H7 (cell line): ENCODE results near the gene TRPC4AP. TPM values are rescaled to one million over a fixed set of nuclear protein-coding genes. Genes with fewer than 3 reads are reported as not detected.

Experiments
- DNase-seq: peaks from one replicate; pipeline ENCODE4 v3.0.0; 2012
- H3K27me3 ChIP-seq: 2 replicates; pipeline ENCODE4 v1.6.0; 2011; ENCODE audit warnings: mild to moderate bottlenecking, low read length; ENCODE audit not compliant: control insufficient read depth, insufficient read depth
- H3K36me3 ChIP-seq: replicated peaks from 2 replicates; pipeline ENCODE4 v1.5.1; 2011; ENCODE audit warnings: low read length; ENCODE audit not compliant: control insufficient read depth, insufficient read depth
- H3K4me3 ChIP-seq: 2 replicates; pipeline ENCODE4 v1.5.1; 2011; ENCODE audit warnings: low read depth, mild to moderate bottlenecking, control low read depth, low read length, moderate library complexity; ENCODE audit not compliant: insufficient read depth
- total RNA-seq: library from RNA; depleted of rRNA; stranded (reverse); fragments of >200 nt; shearing (Covaris generic); gene quantifications from 2 replicates; pipeline ENCODE4 v1.2.3, GENCODE V29; 2014

TRPC4AP gene
- total RNA-seq, 1 experiment from 2014 or later = 63.8 TPM

DNA sequence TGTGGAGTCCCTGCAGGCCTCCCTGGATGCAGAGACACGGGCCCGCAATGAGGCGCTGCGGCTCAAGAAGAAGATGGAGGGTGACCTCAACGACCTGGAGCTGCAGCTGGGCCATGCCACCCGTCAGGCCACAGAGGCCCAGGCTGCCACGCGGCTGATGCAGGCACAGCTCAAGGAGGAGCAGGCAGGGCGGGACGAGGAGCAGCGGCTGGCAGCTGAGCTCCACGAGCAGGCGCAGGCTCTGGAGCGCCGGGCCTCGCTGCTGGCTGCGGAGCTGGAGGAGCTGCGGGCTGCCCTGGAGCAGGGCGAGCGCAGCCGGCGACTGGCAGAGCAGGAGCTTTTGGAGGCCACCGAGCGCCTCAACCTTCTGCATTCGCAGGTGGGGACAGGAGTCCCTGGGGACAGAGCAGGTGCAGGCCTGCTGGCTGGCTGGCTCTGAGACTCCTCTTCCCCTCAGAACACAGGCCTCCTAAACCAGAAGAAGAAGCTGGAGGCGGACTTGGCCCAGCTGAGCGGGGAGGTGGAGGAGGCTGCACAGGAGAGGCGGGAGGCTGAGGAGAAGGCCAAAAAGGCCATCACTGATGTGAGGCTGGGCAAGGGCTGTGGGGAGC lies 92.2 kb downstream of the TRPC4AP start:
- Histone ChIP-seq H3K4me3 (no peak overlapping the region), H3K36me3 (peaks cover 47% of the 10 kb centered on the region), H3K27me3 (no peaks in the 10 kb centered on the region)
- DNase-seq = peak; percentile 44

DNA sequence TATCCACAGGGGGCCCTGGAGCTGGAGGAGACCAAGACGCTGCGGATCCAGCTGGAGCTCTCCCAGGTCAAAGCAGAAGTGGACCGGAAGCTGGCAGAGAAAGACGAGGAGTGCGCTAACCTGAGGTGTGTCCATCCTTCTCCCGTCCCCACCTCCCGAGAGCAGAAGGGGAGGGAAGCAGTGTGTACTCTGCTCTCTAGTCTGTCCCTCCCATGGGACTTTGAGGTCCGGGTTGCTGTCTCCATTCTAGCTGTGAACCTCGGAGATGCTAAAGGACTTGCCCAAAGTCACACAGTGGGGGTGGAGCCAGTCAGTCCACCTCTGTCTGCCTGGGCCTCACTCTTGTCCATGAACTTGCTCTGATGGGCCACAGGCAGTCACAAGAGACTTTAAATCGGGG lies 92.8 kb downstream of the TRPC4AP start:
- H3K27me3 ChIP-seq = no peaks in the 10 kb centered on the region
- H3K4me3 ChIP-seq = no peak overlapping the region
- DNase-seq = no peak
- H3K36me3 ChIP-seq = peaks cover 41% of the 10 kb centered on the region

DNA sequence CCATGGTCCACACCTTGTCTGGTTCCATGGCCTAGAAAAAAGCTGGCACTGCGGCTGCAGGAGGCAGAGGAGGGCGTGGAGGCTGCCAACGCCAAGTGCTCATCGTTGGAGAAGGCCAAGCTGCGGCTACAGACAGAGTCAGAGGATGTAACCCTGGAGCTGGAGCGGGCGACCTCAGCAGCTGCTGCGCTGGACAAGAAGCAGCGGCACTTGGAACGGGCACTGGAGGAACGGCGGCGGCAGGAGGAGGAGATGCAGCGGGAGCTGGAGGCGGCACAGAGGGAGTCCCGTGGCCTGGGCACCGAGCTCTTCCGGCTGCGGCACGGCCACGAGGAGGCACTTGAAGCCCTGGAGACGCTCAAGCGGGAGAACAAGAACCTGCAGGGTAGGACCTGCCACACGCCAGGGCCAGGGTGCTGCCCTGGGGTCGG lies 93.6 kb downstream of the TRPC4AP start:
- H3K4me3 ChIP-seq = no peak overlapping the region
- peaks cover 34% of the 10 kb centered on the region for H3K36me3 ChIP-seq
- no peaks in the 10 kb centered on the region for H3K27me3 ChIP-seq
- peak; percentile 32 for DNase-seq

- no peak overlapping the region for H3K4me3 ChIP-seq
- no peaks in the 10 kb centered on the region for H3K27me3 ChIP-seq
- peak; percentile 86 for DNase-seq
- peaks cover 29% of the 10 kb centered on the region for H3K36me3 ChIP-seq
Measured at GRCh38 chr20:34998331-34998950, 94.2 kb downstream of the TRPC4AP start.

GRCh38 chr20:34997774-34998173 lies 94.8 kb downstream of the TRPC4AP start:
- peak; percentile 31 for DNase-seq
- H3K27me3 ChIP-seq = no peaks in the 10 kb centered on the region
- no peak overlapping the region for H3K4me3 ChIP-seq
- peaks cover 23% of the 10 kb centered on the region for H3K36me3 ChIP-seq

DNA sequence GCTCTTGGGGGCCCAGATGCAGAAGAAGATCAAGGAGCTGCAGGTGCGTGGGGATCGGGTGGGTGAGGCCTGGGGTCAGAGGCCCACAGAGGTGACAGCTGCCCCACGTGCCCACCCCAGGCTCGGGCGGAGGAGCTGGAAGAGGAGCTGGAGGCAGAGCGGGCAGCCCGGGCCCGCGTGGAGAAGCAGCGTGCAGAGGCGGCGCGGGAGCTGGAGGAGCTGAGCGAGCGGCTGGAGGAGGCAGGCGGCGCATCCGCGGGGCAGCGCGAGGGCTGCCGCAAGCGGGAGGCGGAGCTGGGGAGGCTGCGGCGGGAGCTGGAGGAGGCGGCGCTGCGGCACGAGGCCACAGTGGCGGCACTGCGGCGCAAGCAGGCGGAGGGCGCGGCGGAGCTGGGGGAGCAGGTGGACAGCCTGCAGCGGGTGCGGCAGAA lies 95.5 kb downstream of the TRPC4AP start:
- peak; percentile 59 for DNase-seq
- Histone ChIP-seq H3K27me3 (no peaks in the 10 kb centered on the region), H3K4me3 (no peak overlapping the region), H3K36me3 (peaks cover 20% of the 10 kb centered on the region)

DNA sequence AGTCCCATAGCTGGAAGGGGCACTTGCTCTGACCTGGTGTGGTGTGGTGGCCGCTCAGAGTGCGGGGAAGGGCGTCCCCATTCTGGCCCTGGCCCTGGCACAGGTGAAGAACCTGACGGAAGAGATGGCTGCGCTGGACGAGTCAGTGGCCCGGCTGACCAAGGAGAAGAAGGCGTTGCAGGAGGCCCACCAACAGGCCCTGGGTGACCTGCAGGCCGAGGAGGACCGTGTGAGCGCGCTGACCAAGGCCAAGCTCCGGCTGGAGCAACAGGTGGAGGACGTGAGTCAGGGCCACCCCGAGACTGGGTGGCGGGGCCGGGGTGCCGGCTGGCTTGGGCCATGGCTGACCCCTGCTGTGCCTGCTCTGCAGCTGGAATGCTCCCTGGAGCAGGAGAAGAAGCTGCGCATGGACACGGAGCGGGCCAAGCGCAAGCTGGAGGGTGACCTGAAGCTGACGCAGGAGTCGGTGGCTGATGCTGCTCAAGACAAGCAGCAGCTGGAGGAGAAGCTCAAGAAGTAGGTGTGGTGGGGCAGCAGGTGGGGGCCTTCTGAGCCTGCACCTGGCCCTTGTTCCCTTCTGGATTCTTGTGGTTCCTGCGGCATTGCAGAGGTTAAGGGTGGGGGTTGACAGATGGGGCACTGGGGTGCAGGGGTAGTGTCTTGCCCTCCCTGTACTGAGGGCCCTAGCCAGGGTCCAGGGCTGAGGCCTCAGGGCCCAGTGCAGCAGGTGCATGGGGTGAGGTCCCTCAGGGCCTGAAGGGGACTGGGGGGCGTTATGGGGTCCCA lies 96.2 kb downstream of the TRPC4AP start:
- H3K36me3 ChIP-seq = peaks cover 14% of the 10 kb centered on the region
- DNase-seq = peak; percentile 34
- H3K27me3 ChIP-seq = no peaks in the 10 kb centered on the region
- no peak overlapping the region for H3K4me3 ChIP-seq

DNA sequence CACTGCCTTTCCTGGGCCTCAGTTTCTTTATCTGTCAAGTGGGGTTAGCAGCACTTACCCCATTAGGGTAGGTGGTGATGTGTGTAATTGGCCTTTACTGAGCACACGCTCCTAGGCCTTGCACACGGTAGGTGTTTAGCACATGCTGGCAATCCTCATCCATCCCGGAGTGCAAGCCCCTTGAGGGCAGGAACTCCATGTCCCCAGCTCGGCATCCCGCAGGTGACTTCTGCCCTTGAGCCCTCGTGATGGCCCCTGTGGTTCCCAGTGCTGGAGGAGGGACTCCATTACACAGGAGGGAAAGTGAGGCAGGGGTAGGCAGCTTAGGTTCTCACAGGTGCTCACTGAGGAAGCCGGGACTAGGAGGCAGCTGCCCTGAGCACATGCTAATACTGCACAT lies 96.9 kb downstream of the TRPC4AP start:
- Histone ChIP-seq H3K36me3 (peaks cover 10% of the 10 kb centered on the region), H3K27me3 (no peaks in the 10 kb centered on the region), H3K4me3 (no peak overlapping the region)
- DNase-seq = no peak

DNA sequence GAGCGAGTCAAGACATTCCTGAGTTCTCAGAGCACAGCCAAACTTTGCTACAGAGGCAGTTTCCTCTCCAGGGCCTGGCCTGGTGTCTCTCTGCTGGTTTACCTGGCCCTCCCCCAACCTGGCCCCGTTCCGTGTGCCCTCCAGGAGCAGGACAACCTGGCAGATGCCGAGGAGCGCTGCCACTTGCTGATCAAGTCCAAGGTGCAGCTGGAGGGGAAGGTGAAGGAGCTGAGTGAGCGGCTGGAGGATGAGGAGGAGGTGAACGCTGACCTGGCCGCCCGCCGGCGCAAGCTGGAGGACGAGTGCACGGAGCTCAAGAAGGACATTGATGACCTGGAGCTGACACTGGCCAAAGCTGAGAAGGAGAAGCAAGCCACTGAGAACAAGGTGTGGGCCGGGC lies 97.4 kb downstream of the TRPC4AP start:
- no peak overlapping the region for H3K4me3 ChIP-seq
- peaks cover 10% of the 10 kb centered on the region for H3K36me3 ChIP-seq
- no peak for DNase-seq
- H3K27me3 ChIP-seq = no peaks in the 10 kb centered on the region

GRCh38 chr20:34994509-34995131 lies 98.0 kb downstream of the TRPC4AP start:
- peaks cover 7% of the 10 kb centered on the region for H3K36me3 ChIP-seq
- no peak for DNase-seq
- H3K27me3 ChIP-seq = no peaks in the 10 kb centered on the region

GRCh38 chr20:34993941-34994508 lies 98.6 kb downstream of the TRPC4AP start:
- Histone ChIP-seq H3K36me3 (peaks cover 7% of the 10 kb centered on the region), H3K27me3 (no peaks in the 10 kb centered on the region), H3K4me3 (no peak overlapping the region)
- no peak for DNase-seq

More at GRCh38 chr20:34994509-34995131, 98.0 kb downstream of the TRPC4AP start:
- H3K4me3 ChIP-seq = no peak overlapping the region

- no peak overlapping the region for H3K4me3 ChIP-seq
- no peak for DNase-seq
Measured at GRCh38 chr20:34992751-34993417, 99.7 kb downstream of the TRPC4AP start.

DNA sequence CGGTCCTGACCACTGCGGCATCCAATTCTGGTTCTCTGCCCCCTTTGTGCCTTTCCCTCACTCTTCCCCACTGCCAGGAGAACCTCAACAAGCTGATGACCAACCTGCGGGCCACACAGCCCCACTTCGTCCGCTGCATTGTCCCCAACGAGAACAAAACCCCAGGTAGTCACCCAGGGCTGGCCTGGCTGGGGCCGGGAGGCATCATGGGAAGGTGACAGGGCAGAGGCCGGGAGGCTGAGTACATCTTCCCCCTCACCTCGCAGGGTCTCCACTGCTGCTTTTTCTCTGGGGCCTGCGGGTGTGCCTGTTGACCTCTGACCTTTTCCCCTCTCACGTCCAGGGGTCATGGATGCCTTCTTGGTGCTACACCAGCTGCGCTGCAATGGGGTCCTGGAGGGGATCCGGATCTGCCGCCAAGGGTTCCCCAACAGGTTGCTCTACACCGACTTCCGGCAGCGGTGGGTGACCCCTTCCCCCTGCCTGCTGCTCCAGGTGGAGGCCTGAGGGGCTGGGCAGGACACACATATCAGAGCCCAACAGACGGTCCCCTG lies 101.9 kb downstream of the TRPC4AP start:
- 0 out of 2 replicates have a peak, but pooled peaks cover 1% of the 10 kb centered on the region for H3K27me3 ChIP-seq
- no peak for DNase-seq
- peaks cover 2% of the 10 kb centered on the region; the same call in 1 of the 2 replicates for H3K36me3 ChIP-seq
- no peak overlapping the region for H3K4me3 ChIP-seq

More at GRCh38 chr20:34992751-34993417, 99.7 kb downstream of the TRPC4AP start:
- H3K27me3 ChIP-seq = no peaks in the 10 kb centered on the region
- H3K36me3 ChIP-seq = peaks cover 4% of the 10 kb centered on the region
